ENCODE measurements around the gene CEP162. TPM values are rescaled to one million over a fixed set of nuclear protein-coding genes. Genes with fewer than 3 reads are reported as not detected.

The CEP162 gene
- total RNA-seq, 2 experiments from 2014 or later, result 2.6 to 2.8 TPM

- H3K4me1 Mint-ChIP-seq (ENCODE audit: low read depth), result no peaks in the 10 kb centered on the region
- H3K36me3 Mint-ChIP-seq (ENCODE audit: low read depth), result no peaks in the 10 kb centered on the region
- no peaks in the 10 kb centered on the region for H3K4me1 ChIP-seq (ENCODE audit: insufficient read depth, low read length)
- no peak overlapping the region for H3K4me3 ChIP-seq (ENCODE audit: low read length)
- no peaks in the 10 kb centered on the region for H3K9me3 ChIP-seq (ENCODE audit: control insufficient read depth in 1 of 2, insufficient read depth in 1 of 2, low read length in 2 of 2)
- POLR2A ChIA-PET, result no interaction called here
- CTCF ChIA-PET, result no interaction called here
- intact Hi-C loops (cut with DNase I, micrococcal nuclease), result no loop called here
- peaks cover 42% of the 10 kb centered on the region for H3K27me3 Mint-ChIP-seq
- H3K27ac ChIP-seq (ENCODE audit: low read depth in 1 of 2, low read length in 2 of 2), result no peak overlapping the region
- H3K27ac Mint-ChIP-seq, result no peak overlapping the region
- H3K27me3 ChIP-seq (ENCODE audit: control insufficient read depth in 1 of 2, insufficient read depth in 2 of 2, low read length in 2 of 2), result no peaks in the 10 kb centered on the region
- H3K9me3 Mint-ChIP-seq, result no peaks in the 10 kb centered on the region
- no peaks in the 10 kb centered on the region for H3K36me3 ChIP-seq (ENCODE audit: insufficient read depth, low read length)
- ATAC-seq (ENCODE audit: poor library complexity) (no peak), DNase-seq (no peak)
- no peak for TF ChIP-seq CTCF (IDR thresholded peaks at IDR 0.05)
- H3K4me3 Mint-ChIP-seq, result no peak overlapping the region
Measured at GRCh38 chr6:84260926-84261325, 33.5 kb upstream of the CEP162 start.

GRCh38 chr6:84260196-84260595, 32.8 kb upstream of the CEP162 start:
- Histone ChIP-seq H3K4me3 (ENCODE audit: low read length) (no peak overlapping the region), H3K36me3 (ENCODE audit: insufficient read depth, low read length) (no peaks in the 10 kb centered on the region), H3K27ac (ENCODE audit: low read depth in 1 of 2, low read length in 2 of 2) (no peak overlapping the region), H3K27me3 (ENCODE audit: control insufficient read depth in 1 of 2, insufficient read depth in 2 of 2, low read length in 2 of 2) (no peaks in the 10 kb centered on the region), H3K4me1 (ENCODE audit: insufficient read depth, low read length) (no peaks in the 10 kb centered on the region), H3K9me3 (ENCODE audit: control insufficient read depth in 1 of 2, insufficient read depth in 1 of 2, low read length in 2 of 2) (no peaks in the 10 kb centered on the region)
- H3K27me3 Mint-ChIP-seq, result peaks cover 41% of the 10 kb centered on the region
- intact Hi-C loops (cut with DNase I, micrococcal nuclease), result no loop called here
- ATAC-seq (ENCODE audit: poor library complexity), result no peak
- TF ChIP-seq CTCF (IDR thresholded peaks at IDR 0.05), result no peak
- no peaks in the 10 kb centered on the region for H3K9me3 Mint-ChIP-seq
- H3K4me1 Mint-ChIP-seq (ENCODE audit: low read depth), result no peaks in the 10 kb centered on the region
- CTCF ChIA-PET, result no interaction called here
- H3K36me3 Mint-ChIP-seq (ENCODE audit: low read depth), result no peaks in the 10 kb centered on the region
- POLR2A ChIA-PET, result no interaction called here
- no peak overlapping the region for H3K4me3 Mint-ChIP-seq
- no peak for DNase-seq
- no peak overlapping the region for H3K27ac Mint-ChIP-seq

- H3K36me3 Mint-ChIP-seq (ENCODE audit: low read depth), result no peaks in the 10 kb centered on the region
- H3K27ac ChIP-seq (ENCODE audit: low read depth in 1 of 2, low read length in 2 of 2), result no peak overlapping the region
- DNase-seq (no peak), ATAC-seq (ENCODE audit: poor library complexity) (no peak)
- H3K9me3 ChIP-seq (ENCODE audit: control insufficient read depth in 1 of 2, insufficient read depth in 1 of 2, low read length in 2 of 2), result no peaks in the 10 kb centered on the region
- no peak overlapping the region for H3K4me3 Mint-ChIP-seq
- no peak overlapping the region for H3K27ac Mint-ChIP-seq
- H3K4me1 ChIP-seq (ENCODE audit: insufficient read depth, low read length), result no peaks in the 10 kb centered on the region
- no peaks in the 10 kb centered on the region for H3K9me3 Mint-ChIP-seq
- H3K27me3 Mint-ChIP-seq, result peaks cover 54% of the 10 kb centered on the region
- no peaks in the 10 kb centered on the region for H3K36me3 ChIP-seq (ENCODE audit: insufficient read depth, low read length)
- H3K4me3 ChIP-seq (ENCODE audit: low read length), result no peak overlapping the region
- ChIA-PET CTCF (no interaction called here), POLR2A (no interaction called here)
- intact Hi-C loops (cut with DNase I, micrococcal nuclease), result no loop called here
- no peak for TF ChIP-seq CTCF (IDR thresholded peaks at IDR 0.05)
- H3K4me1 Mint-ChIP-seq (ENCODE audit: low read depth), result no peaks in the 10 kb centered on the region
- no peaks in the 10 kb centered on the region for H3K27me3 ChIP-seq (ENCODE audit: control insufficient read depth in 1 of 2, insufficient read depth in 2 of 2, low read length in 2 of 2)
Measured at GRCh38 chr6:84258866-84259265, 31.4 kb upstream of the CEP162 start.
